NCI-H146 treated with DMSO at 0.1 percent for 48 hours (cell line): ENCODE measurements around the gene PTPRM.

Experiments
- DNase-seq: peaks from one replicate; lab custom pipeline; 2025; ENCODE audit not compliant: unreplicated experiment; lab: John Stamatoyannopoulos, UW

PTPRM gene

GRCh38 chr18:8368512-8369217 is 801.5 kb downstream of the PTPRM start:
- no peak for DNase-seq

GRCh38 chr18:8373486-8373885 is 806.4 kb downstream of the PTPRM start:
- no peak for DNase-seq

GRCh38 chr18:8374676-8375075 is 807.6 kb downstream of the PTPRM start:
- DNase-seq = no peak

GRCh38 chr18:8375249-8375648 is 808.1 kb downstream of the PTPRM start:
- peak; percentile 72 for DNase-seq

- no peak for DNase-seq
Measured at GRCh38 chr18:8376113-8376512, 809.0 kb downstream of the PTPRM start.

GRCh38 chr18:8379187-8379941 is 812.2 kb downstream of the PTPRM start:
- no peak for DNase-seq

- no peak for DNase-seq
Measured at GRCh38 chr18:8380006-8380405, 812.9 kb downstream of the PTPRM start.

- DNase-seq = no peak
Measured at GRCh38 chr18:8380926-8381325, 813.8 kb downstream of the PTPRM start.

- no peak for DNase-seq
Measured at GRCh38 chr18:8381821-8382459, 814.8 kb downstream of the PTPRM start.

GRCh38 chr18:8385400-8385799 is 818.3 kb downstream of the PTPRM start:
- no peak for DNase-seq

- DNase-seq = peak; percentile 44
Measured at GRCh38 chr18:8386669-8387380, 819.7 kb downstream of the PTPRM start.

GRCh38 chr18:8389391-8390340 is 822.5 kb downstream of the PTPRM start:
- DNase-seq = peak; percentile 74

- DNase-seq = no peak
Measured at GRCh38 chr18:8391068-8391467, 824.0 kb downstream of the PTPRM start.

GRCh38 chr18:8396254-8396653 is 829.1 kb downstream of the PTPRM start:
- DNase-seq = no peak

- no peak for DNase-seq
Measured at GRCh38 chr18:8397034-8397433, 829.9 kb downstream of the PTPRM start.

- no peak for DNase-seq
Measured at GRCh38 chr18:8399138-8399537, 832.0 kb downstream of the PTPRM start.

- DNase-seq = no peak
Measured at GRCh38 chr18:8400193-8400752, 833.2 kb downstream of the PTPRM start.

GRCh38 chr18:8400825-8401224 is 833.7 kb downstream of the PTPRM start:
- no peak for DNase-seq

GRCh38 chr18:8401606-8402005 is 834.5 kb downstream of the PTPRM start:
- DNase-seq = no peak

- no peak for DNase-seq
Measured at GRCh38 chr18:8402237-8402636, 835.1 kb downstream of the PTPRM start.
